CD4-positive, alpha-beta T cell treated with Interleukin-10 for 1 hour (primary cell): ENCODE results near the gene UNC79.
"Not testable (repeated sequence)": the region's sequence is repeated elsewhere in the genome, so short reads cannot be mapped to it uniquely, and the experiment has no call there.

ENCODE experiments used
- DNase-seq: peaks from one replicate; pipeline ENCODE4 v3.0.0-alpha.2; 2020

The UNC79 gene

GRCh38 chr14:93496856-93497741 lies 66.4 kb downstream of the UNC79 start:
- DNase-seq: no peak

GRCh38 chr14:93510056-93510455 lies 79.3 kb downstream of the UNC79 start:
- no peak for DNase-seq

- DNase-seq: no peak
Observed at GRCh38 chr14:93511001-93511400, 80.3 kb downstream of the UNC79 start.

GRCh38 chr14:93520053-93520607 lies 89.4 kb downstream of the UNC79 start:
- no peak for DNase-seq

GRCh38 chr14:93522221-93522620 lies 91.5 kb downstream of the UNC79 start:
- DNase-seq: no peak

GRCh38 chr14:93525216-93525615 lies 94.5 kb downstream of the UNC79 start:
- DNase-seq: not testable (repeated sequence)

- no peak for DNase-seq
Observed at GRCh38 chr14:93525696-93526451, 95.1 kb downstream of the UNC79 start.

GRCh38 chr14:93527203-93527607 lies 96.5 kb downstream of the UNC79 start:
- DNase-seq: peak; percentile 13

- DNase-seq: no peak
Observed at GRCh38 chr14:93528884-93529558, 98.3 kb downstream of the UNC79 start.

GRCh38 chr14:93531644-93532043 lies 100.9 kb downstream of the UNC79 start:
- no peak for DNase-seq

- DNase-seq: no peak
Observed at GRCh38 chr14:93532541-93532940, 101.8 kb downstream of the UNC79 start.

- DNase-seq: no peak
Observed at GRCh38 chr14:93533437-93533836, 102.7 kb downstream of the UNC79 start.

- peak; percentile 13 for DNase-seq
Observed at GRCh38 chr14:93533842-93534241, 103.1 kb downstream of the UNC79 start.

GRCh38 chr14:93535537-93535936 lies 104.8 kb downstream of the UNC79 start:
- DNase-seq: no peak

GRCh38 chr14:93536945-93537344 lies 106.2 kb downstream of the UNC79 start:
- no peak for DNase-seq

GRCh38 chr14:93537951-93538350 lies 107.2 kb downstream of the UNC79 start:
- no peak for DNase-seq

GRCh38 chr14:93538413-93538812 lies 107.7 kb downstream of the UNC79 start:
- no peak for DNase-seq

GRCh38 chr14:93540235-93540634 lies 109.5 kb downstream of the UNC79 start:
- DNase-seq: no peak

GRCh38 chr14:93543766-93544165 lies 113.0 kb downstream of the UNC79 start:
- no peak for DNase-seq

GRCh38 chr14:93544212-93544611 lies 113.5 kb downstream of the UNC79 start:
- no peak for DNase-seq

- DNase-seq: no peak
Observed at GRCh38 chr14:93546642-93547041, 115.9 kb downstream of the UNC79 start.

GRCh38 chr14:93548102-93548843 lies 117.5 kb downstream of the UNC79 start:
- no peak for DNase-seq
